Ishikawa (cell line): ENCODE data around the gene MACF1.

Experiments used
- CEBPB ChIP-seq: IDR thresholded peaks from 2 replicates; pipeline ENCODE4 v1.6.1; 2012
- CREB1 ChIP-seq: IDR thresholded peaks from 2 replicates; pipeline ENCODE4 v1.6.1; 2012; ENCODE audit warnings: low read depth
- EGR1 ChIP-seq: IDR thresholded peaks from 2 replicates; pipeline ENCODE4 v1.6.1; 2012
- EP300 ChIP-seq: IDR thresholded peaks from 2 replicates; pipeline ENCODE4 v1.6.1; 2012; ENCODE audit warnings: borderline replicate concordance
- FOXM1 ChIP-seq: IDR thresholded peaks from 2 replicates; pipeline ENCODE4 v1.6.1; 2012; ENCODE audit warnings: low read depth, borderline replicate concordance
- NFIC ChIP-seq: IDR thresholded peaks from 2 replicates; pipeline ENCODE4 v1.6.1; 2012
- RAD21 ChIP-seq: IDR thresholded peaks from 2 replicates; pipeline ENCODE4 v1.6.1; 2012; ENCODE audit warnings: low read depth
- TAF1 ChIP-seq: IDR thresholded peaks from 2 replicates; pipeline ENCODE4 v1.6.1; 2012; ENCODE audit warnings: low read depth, mild to moderate bottlenecking
- TCF12 ChIP-seq: IDR thresholded peaks from 2 replicates; pipeline ENCODE4 v1.6.1; 2012; ENCODE audit warnings: low read depth
- TEAD4 ChIP-seq: IDR thresholded peaks from 2 replicates; pipeline ENCODE4 v1.6.1; 2012
- USF1 ChIP-seq: IDR thresholded peaks from 2 replicates; pipeline ENCODE4 v1.6.1; 2012
- YY1 ChIP-seq: IDR thresholded peaks from 2 replicates; pipeline ENCODE4 v1.6.1; 2012; ENCODE audit warnings: low read depth
- ZBTB7A ChIP-seq: IDR thresholded peaks from 2 replicates; pipeline ENCODE4 v1.6.1; 2012; ENCODE audit warnings: low read depth
- TF ChIP-seq, protein P1 (sequence below): IDR thresholded peaks from 2 replicates; pipeline ENCODE4 v1.6.1; 2012
- TF ChIP-seq, protein P2 (sequence below): IDR thresholded peaks from 2 replicates; pipeline ENCODE4 v1.6.1; 2012; ENCODE audit warnings: low read depth, mild to moderate bottlenecking

Gene MACF1

GRCh38 chr1:39328586-39329121 lies 124.2 kb downstream of the MACF1 start:
- TF ChIP-seq CEBPB (no peak), NFIC (no peak), CREB1 (no peak), FOXM1 (no peak), EGR1 (no peak), TAF1 (no peak), TEAD4 (no peak), TCF12 (no peak), ZBTB7A (no peak), YY1 (no peak), USF1 (no peak)
- TF ChIP-seq, protein P1, sequence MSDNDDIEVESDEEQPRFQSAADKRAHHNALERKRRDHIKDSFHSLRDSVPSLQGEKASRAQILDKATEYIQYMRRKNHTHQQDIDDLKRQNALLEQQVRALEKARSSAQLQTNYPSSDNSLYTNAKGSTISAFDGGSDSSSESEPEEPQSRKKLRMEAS = no peak
- TF ChIP-seq, protein P2, sequence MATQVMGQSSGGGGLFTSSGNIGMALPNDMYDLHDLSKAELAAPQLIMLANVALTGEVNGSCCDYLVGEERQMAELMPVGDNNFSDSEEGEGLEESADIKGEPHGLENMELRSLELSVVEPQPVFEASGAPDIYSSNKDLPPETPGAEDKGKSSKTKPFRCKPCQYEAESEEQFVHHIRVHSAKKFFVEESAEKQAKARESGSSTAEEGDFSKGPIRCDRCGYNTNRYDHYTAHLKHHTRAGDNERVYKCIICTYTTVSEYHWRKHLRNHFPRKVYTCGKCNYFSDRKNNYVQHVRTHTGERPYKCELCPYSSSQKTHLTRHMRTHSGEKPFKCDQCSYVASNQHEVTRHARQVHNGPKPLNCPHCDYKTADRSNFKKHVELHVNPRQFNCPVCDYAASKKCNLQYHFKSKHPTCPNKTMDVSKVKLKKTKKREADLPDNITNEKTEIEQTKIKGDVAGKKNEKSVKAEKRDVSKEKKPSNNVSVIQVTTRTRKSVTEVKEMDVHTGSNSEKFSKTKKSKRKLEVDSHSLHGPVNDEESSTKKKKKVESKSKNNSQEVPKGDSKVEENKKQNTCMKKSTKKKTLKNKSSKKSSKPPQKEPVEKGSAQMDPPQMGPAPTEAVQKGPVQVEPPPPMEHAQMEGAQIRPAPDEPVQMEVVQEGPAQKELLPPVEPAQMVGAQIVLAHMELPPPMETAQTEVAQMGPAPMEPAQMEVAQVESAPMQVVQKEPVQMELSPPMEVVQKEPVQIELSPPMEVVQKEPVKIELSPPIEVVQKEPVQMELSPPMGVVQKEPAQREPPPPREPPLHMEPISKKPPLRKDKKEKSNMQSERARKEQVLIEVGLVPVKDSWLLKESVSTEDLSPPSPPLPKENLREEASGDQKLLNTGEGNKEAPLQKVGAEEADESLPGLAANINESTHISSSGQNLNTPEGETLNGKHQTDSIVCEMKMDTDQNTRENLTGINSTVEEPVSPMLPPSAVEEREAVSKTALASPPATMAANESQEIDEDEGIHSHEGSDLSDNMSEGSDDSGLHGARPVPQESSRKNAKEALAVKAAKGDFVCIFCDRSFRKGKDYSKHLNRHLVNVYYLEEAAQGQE = no peak

DNA sequence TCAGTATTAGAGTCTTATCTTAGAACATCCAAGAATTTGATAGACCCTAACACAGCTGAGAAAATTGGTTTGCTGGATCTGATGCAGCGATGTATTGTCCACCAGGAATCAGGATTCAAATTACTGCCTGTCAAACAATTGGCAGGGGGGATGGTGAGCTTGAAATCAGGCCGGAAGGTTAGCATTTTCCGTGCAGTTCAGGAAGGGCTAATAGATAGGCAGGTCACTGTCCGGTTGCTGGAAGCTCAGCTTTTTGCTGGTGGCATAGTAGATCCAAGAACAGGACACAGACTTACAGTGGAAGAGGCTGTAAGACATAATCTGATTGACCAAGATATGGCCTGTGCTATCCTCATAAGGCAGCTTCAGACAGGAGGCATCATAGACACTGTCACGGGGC lies 127.2 kb downstream of the MACF1 start:
- TF ChIP-seq TCF12 (no peak), FOXM1 (no peak), RAD21 (no peak), CEBPB (no peak), CREB1 (no peak), EP300 (no peak), TAF1 (no peak), NFIC (no peak), USF1 (no peak), YY1 (no peak), EGR1 (no peak), ZBTB7A (no peak), TEAD4 (no peak)
- TF ChIP-seq, protein P1 = no peak
- TF ChIP-seq, protein P2 = no peak

DNA sequence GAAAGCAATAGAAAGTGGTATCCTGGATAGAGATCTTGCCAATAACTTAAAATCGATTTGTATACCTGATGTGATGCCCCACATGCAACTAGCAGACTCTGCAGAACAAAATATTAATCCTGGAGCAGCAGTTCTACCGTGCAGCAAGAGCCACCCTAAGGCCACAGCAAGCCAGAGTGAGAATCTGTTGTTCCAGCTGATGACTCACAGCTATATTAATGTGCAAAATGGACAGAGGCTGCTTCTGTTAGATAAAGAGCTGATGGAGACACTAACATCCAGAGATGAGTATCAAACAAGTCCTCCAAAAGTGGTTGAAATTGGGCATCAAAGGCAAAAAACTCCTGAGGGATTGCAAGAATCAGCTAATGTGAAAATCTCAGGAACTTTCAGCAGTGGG lies 127.8 kb downstream of the MACF1 start:
- no peak for TF ChIP-seq CREB1

DNA sequence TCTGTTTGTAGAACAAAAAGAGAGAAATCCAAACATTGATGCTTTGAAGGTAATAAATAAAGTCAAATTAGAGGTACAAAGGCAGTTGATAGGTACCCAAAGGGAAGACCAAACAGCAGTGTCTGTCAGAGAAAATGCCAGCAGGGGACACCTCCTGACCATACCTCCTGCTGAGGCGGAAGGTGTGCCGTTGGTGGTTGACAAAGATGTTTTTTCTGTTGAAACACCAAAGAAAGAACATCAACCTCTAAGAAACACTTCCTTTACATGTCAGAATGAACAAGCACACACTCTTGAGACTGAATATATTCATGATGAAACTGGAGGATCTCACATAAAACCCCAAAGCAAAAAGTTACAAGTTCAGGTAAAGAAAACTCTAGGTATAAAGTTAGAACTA lies 128.3 kb downstream of the MACF1 start:
- no peak for TF ChIP-seq CEBPB
- TF ChIP-seq, protein P1 = no peak
- TF ChIP-seq USF1 = no peak
- no peak for TF ChIP-seq EP300
- no peak for TF ChIP-seq TAF1
- no peak for TF ChIP-seq TCF12
- TF ChIP-seq NFIC = no peak
- no peak for TF ChIP-seq FOXM1
- TF ChIP-seq TEAD4 = no peak
- TF ChIP-seq RAD21 = no peak
- TF ChIP-seq EGR1 = no peak
- no peak for TF ChIP-seq ZBTB7A
- TF ChIP-seq, protein P2 = no peak
- no peak for TF ChIP-seq CREB1
- TF ChIP-seq YY1 = no peak
